SK-N-MC (cell line): ENCODE data around the gene BBS1.

ENCODE experiments used
- DNase-seq: peaks from one replicate; pipeline ENCODE4 v3.0.0-alpha.2; 2011; ENCODE audit warnings: low read depth, low spot score
- H3K27ac ChIP-seq: fragments of 200-600 bp; sonication (generic); 2 replicates; pipeline ENCODE4 v1.5.1; 2016; ENCODE audit warnings: mixed run types
- H3K36me3 ChIP-seq: fragments of 200-600 bp; sonication (generic); 2 replicates; pipeline ENCODE4 v1.6.1; 2017; ENCODE audit warnings: antibody characterized with exemption, low read length, mixed read lengths; ENCODE audit not compliant: insufficient read depth
- H3K4me3 ChIP-seq: fragments of 200-600 bp; sonication (generic); 2 replicates; pipeline ENCODE4 v1.5.1; 2016
- H3K9ac ChIP-seq: fragments of 200-600 bp; sonication (generic); 2 replicates; pipeline ENCODE4 v1.8.0; 2017; ENCODE audit warnings: mixed run types, mixed read lengths; ENCODE audit not compliant: insufficient read length
- H3K9me3 ChIP-seq: fragments of 200-600 bp; sonication (generic); 2 replicates; pipeline ENCODE4 v1.6.1; 2017; ENCODE audit warnings: low read depth, mild to moderate bottlenecking, antibody characterized with exemption, low read length, moderate library complexity, mixed read lengths
- EZH2 ChIP-seq: fragments of 200-600 bp; sonication (generic); IDR thresholded peaks from one replicate; pipeline ENCODE4 v1.6.1; 2017; ENCODE audit warnings: antibody characterized with exemption
- FOXP2 ChIP-seq: optimal IDR thresholded peaks from 2 replicates; pipeline ENCODE3; 2011; ENCODE audit warnings: mild to moderate bottlenecking, moderate library complexity; ENCODE audit not compliant: insufficient read depth; ENCODE audit errors: extremely low read length, control extremely low read depth
- POLR2AphosphoS5 ChIP-seq: IDR thresholded peaks from 2 replicates; pipeline ENCODE4 v1.6.1; 2012; ENCODE audit warnings: mild to moderate bottlenecking, low read depth, low read length, borderline replicate concordance

Gene BBS1

DNA sequence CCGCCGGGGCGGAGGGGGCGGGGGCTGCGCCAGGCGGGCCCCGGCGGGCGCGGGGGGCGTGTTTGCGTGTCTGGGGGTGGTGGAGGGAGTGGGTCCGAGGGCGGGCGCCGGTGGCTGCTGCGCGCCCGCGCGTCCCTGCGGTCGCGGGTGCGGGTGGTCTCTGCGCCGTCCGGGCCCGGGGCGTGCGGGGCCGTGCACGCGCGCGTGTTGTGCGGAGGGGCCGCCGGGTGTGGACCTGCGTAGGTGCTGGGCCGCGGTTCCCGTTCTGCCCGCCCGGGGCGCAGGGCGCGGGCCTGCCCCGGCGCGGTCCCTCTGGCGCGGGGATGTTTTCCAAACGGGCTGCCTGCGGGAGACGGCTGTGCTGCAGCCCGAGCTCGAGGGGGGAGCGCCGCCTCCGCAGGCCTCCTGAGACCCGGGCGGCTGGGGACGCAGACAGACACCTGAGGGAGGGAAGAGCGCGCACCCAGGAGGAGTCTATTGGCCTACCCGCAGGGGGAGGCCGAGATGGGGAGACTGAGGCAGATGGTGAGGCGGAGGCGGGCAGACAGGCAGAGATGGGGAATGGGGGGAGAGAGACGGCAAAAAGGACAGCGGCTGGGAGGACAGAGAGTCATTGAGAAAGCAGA lies 43.3 kb upstream of the BBS1 start:
- no peaks in the 10 kb centered on the region for H3K9me3 ChIP-seq
- no peak overlapping the region for H3K27ac ChIP-seq

DNA sequence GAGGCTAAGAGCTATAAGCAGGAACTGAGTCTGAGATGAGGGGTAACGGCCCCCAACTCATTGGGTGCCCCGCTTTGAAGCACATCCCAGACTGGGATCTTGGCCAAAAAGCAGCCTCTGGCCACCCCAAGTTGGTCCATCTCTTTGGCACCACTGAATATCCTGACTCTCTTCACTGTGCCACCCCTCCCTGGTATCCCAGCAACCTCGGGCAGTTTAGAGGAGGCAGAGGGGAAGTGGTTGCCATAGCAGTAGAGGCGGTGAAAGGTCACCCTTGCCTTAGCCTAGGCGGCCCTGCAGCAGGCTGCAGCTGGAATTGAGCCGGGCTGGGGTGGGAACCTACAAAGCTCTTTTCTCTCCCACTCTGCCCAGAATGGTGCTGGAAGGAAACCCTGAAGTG lies 42.7 kb upstream of the BBS1 start:
- DNase-seq = no peak
- H3K9me3 ChIP-seq = no peaks in the 10 kb centered on the region
- TF ChIP-seq EZH2 (no peak), POLR2AphosphoS5 (no peak), FOXP2 (no peak)
- peak overlapping the region; percentile 78 for H3K9ac ChIP-seq
- peak overlapping the region; percentile 88 for H3K4me3 ChIP-seq
- H3K27ac ChIP-seq = no peak overlapping the region
- no peaks in the 10 kb centered on the region for H3K36me3 ChIP-seq

More for the DNA sequence above, 43.3 kb upstream of the BBS1 start:
- Histone ChIP-seq H3K4me3 (peak overlapping the region; percentile 88), H3K9ac (peak overlapping the region; percentile 78), H3K36me3 (no peaks in the 10 kb centered on the region)
- no peak for DNase-seq
- TF ChIP-seq EZH2 (no peak), FOXP2 (no peak), POLR2AphosphoS5 (no peak)

DNA sequence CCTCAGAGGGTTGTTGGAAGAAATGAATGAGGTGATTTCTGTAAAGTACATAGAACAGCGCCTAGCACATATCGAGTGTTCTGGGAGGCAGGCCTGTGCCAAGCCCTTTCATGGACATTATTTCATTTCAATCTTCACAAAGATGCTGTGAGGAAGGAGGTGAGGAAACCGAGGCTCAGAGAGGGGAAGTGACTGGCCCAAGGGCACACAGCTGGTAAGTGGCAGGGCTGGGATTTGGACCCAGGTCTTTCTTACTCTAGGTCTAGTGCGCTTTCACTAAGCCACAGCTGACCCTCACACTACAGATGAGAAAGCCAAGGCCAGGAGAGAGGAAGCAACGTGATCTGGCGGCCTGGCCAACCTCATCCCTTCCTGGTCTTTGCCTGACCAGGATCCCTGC lies 41.7 kb upstream of the BBS1 start:
- H3K9ac ChIP-seq = no peak overlapping the region
- no peak overlapping the region for H3K27ac ChIP-seq
- TF ChIP-seq POLR2AphosphoS5 (no peak), FOXP2 (no peak), EZH2 (no peak)
- no peaks in the 10 kb centered on the region for H3K36me3 ChIP-seq
- DNase-seq = no peak
- H3K9me3 ChIP-seq = no peaks in the 10 kb centered on the region
- no peak overlapping the region for H3K4me3 ChIP-seq

DNA sequence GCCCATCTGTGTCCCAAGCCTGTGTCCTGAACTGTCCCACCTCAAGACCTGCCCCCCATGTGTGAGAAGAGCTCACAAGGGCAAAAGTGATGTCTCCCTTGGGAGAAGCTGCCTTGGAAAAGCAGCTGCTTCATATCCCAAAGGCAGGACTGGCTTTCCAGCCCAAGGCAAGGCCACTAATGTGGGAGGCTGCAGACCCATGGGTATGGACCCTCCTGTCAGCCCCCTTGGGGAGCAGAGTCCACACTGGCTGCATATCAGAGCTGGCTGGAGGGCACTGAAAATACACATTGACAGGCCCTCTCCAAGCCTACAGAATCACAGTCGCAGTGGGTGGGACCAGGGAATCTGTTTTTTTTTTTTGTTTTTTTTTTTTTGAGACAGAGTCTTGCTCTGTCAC lies 41.0 kb upstream of the BBS1 start:
- DNase-seq = no peak
- H3K27ac ChIP-seq = no peak overlapping the region
- TF ChIP-seq POLR2AphosphoS5 (no peak), FOXP2 (no peak), EZH2 (no peak)

DNA sequence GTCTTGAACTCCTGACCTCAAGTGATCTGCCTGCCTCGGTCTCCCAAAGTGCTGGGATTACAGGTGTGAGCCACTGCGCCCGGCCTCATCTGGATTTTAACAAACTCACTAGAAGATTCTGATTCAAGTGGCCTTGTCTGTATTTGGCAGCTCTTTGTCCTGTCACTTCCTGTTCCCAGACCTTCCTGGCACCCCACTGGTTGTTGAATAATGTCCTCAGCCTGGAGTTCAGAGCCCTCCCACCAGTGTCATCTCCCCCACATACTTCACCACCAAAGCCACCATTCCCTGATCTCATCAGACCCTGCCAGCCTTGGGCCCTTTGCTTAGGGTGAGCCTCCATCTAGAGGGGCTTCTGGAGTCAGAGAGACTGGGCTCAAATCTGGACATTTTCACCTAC lies 40.4 kb upstream of the BBS1 start:
- TF ChIP-seq POLR2AphosphoS5 (no peak), FOXP2 (no peak)
- DNase-seq = no peak
- no peaks in the 10 kb centered on the region for H3K9me3 ChIP-seq
- no peak overlapping the region for H3K9ac ChIP-seq
- no peaks in the 10 kb centered on the region for H3K36me3 ChIP-seq
- H3K4me3 ChIP-seq = no peak overlapping the region
- no peak overlapping the region for H3K27ac ChIP-seq

More for the DNA sequence above, 41.0 kb upstream of the BBS1 start:
- Histone ChIP-seq H3K4me3 (no peak overlapping the region), H3K36me3 (no peaks in the 10 kb centered on the region), H3K9ac (no peak overlapping the region), H3K9me3 (no peaks in the 10 kb centered on the region)

DNA sequence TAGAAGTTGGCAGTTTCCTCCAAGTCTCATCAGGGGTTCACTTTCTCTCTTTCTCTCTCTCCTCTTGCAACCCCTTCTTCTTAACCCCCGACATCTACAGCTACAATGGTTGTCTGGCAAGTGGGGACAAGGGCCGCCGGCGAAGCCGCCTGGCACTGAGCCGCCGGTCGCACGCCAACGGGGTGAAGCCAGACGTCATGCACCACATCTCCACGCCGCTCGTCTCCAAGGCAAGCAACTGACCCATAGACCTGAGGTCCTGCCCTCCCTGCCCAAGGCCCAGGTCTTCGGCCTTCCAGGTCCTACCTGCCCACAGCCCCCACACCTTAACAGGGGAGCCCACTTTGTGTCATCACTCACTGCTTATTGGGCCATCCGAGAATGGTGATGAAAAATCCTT lies 39.3 kb upstream of the BBS1 start:
- Histone ChIP-seq H3K9ac (no peak overlapping the region), H3K9me3 (no peaks in the 10 kb centered on the region), H3K4me3 (no peak overlapping the region), H3K36me3 (no peaks in the 10 kb centered on the region), H3K27ac (no peak overlapping the region)
- DNase-seq = no peak
- TF ChIP-seq POLR2AphosphoS5 (no peak), EZH2 (no peak), FOXP2 (no peak)

DNA sequence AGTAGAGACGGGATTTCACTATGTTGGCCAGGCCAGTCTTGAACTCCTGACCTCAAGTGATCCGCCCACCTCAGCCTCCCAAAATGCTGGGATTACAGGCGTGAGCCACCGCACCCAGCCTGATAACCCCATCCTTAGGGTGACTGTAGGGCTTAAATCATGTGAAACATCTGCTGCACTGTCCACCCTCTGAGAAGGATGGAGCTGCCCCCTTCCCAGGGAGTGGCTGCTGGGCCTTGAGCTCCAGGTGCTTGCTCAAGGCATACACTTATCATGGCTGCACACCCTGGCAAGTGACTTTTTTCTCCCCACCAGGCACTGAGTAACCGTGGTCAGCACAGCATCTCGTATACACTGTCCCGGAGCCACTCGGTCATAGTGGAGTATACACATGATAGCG lies 38.4 kb upstream of the BBS1 start:
- TF ChIP-seq POLR2AphosphoS5 (no peak), EZH2 (no peak), FOXP2 (no peak)
- H3K36me3 ChIP-seq = no peaks in the 10 kb centered on the region
- DNase-seq = no peak

DNA sequence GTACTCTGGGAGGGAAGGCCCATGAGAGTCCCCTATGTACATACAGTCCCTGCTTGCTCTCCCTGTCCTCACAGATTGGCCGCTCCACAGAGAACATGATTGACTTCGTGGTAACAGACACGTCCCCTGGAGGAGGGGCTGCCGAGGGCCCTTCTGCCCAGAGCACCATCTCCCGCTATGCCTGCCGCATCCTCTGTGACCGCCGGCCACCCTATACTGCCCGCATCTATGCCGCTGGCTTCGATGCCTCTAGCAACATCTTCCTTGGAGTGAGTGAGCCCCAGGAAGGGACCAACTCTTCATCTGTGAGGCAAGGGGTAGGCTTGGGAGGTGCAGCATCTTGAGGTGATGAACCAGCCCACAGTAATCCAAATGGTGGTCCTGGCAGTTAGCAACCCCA lies 37.3 kb upstream of the BBS1 start:
- Histone ChIP-seq H3K36me3 (no peaks in the 10 kb centered on the region), H3K9ac (no peak overlapping the region), H3K9me3 (no peaks in the 10 kb centered on the region), H3K27ac (no peak overlapping the region), H3K4me3 (no peak overlapping the region)
- no peak for TF ChIP-seq POLR2AphosphoS5
- no peak for TF ChIP-seq EZH2
- no peak for TF ChIP-seq FOXP2
- DNase-seq = no peak

More for the DNA sequence above, 38.4 kb upstream of the BBS1 start:
- Histone ChIP-seq H3K4me3 (no peak overlapping the region), H3K9ac (no peak overlapping the region), H3K9me3 (no peaks in the 10 kb centered on the region), H3K27ac (no peak overlapping the region)
